ENCODE data around the gene KRIT1. TPM values are rescaled to one million over a fixed set of nuclear protein-coding genes. Genes with fewer than 3 reads are reported as not detected.
A peak's percentile ranks its signal among the peaks of the same experiment; 100 is the strongest.
"Not testable (repeated sequence)": the region's sequence is repeated elsewhere in the genome, so short reads cannot be mapped to it uniquely, and the experiment has no call there.

Gene KRIT1
- total RNA-seq, 4 donors from 2014 or later = 48.1 to 57.5 (median 52.4) TPM

DNA sequence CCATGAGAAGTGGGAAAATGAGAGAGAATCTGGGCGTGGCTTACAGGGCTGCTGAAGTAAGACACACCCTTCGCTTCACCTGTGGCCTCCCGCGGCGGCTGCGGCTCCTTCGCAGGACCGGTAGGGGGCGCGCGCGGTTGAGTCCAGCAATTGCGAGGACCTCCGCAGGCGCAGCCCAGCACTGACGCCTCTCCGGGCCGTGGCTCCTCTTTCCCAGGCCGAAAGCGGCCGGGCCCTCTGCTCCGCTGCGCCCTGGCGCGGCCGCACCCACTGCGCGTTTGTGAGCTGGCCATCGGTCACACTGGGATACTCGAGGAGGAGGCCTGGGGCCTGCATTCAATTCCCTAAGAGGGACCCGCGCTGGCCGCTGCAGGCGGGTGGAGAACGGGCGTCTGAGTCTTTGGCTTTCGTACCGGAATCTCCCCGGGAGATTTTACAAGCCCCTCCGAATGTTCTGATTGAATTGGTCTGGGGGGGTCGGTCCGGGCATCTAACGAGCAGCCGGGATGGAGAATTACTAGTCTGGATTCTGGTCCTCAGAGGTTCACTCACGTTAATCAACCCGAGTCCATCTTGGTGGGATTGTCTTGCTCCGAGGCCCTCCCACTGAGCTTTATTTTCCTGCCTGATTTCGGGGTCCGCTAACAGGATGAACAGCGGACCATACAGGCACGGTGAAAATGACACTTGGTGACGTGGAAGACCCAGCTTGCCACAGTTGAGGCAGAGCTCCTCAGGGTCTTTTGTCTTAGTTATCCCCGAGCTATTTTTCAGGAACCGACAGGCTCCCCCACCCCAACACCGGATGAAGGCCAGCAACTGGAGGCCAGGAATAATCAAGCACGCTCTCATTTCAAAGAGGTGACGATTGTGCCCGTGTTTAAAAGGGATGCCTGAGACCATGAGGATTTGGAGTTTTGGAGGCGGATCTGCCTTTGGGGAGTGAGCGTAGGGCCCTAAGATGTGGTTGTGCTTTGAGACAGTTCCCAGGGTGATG is 66.5 kb downstream of the KRIT1 start, which contains the start of gene LRRD1:
Gene LRRD1 (minus strand): TSS at position 215 of the 997 bp plus-strand sequence. CDS start 13,940 bp downstream, outside the sequence.
- intact Hi-C loops (cut with DNase I) = no loop called here
- Histone ChIP-seq H3K36me3 (no peaks in the 10 kb centered on the region), H3K4me3 (peak within 1 kb of the TSS; percentile 52 to 66 (median 63)), H3K9me3 (no peaks in the 10 kb centered on the region), H3K27ac (replicated peaks in 1 of 4) (peak within 1 kb of the TSS; percentile 76 to 82 (median 78)), H3K4me1 (peaks cover 8 to 14% (median 10%) of the 10 kb centered on the region in 4 donors), H3K27me3 (no peaks in the 10 kb centered on the region)
- DNase-seq (ENCODE audit: extremely low spot score) = peak; percentile 94
- 17% methylated on average over 35 of the region's 60 CpGs for WGBS
- TF ChIP-seq EP300 (IDR thresholded peaks at IDR 0.05) (no peak), POLR2AphosphoS5 (IDR thresholded peaks at IDR 0.05) (peak; percentile 50 to 68), POLR2A (IDR thresholded peaks at IDR 0.05; ENCODE audit: low read depth) (peak; percentile 8)
- TF ChIP-seq, protein P1, sequence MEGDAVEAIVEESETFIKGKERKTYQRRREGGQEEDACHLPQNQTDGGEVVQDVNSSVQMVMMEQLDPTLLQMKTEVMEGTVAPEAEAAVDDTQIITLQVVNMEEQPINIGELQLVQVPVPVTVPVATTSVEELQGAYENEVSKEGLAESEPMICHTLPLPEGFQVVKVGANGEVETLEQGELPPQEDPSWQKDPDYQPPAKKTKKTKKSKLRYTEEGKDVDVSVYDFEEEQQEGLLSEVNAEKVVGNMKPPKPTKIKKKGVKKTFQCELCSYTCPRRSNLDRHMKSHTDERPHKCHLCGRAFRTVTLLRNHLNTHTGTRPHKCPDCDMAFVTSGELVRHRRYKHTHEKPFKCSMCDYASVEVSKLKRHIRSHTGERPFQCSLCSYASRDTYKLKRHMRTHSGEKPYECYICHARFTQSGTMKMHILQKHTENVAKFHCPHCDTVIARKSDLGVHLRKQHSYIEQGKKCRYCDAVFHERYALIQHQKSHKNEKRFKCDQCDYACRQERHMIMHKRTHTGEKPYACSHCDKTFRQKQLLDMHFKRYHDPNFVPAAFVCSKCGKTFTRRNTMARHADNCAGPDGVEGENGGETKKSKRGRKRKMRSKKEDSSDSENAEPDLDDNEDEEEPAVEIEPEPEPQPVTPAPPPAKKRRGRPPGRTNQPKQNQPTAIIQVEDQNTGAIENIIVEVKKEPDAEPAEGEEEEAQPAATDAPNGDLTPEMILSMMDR (IDR thresholded peaks at IDR 0.05) = peak in 2 of 3 experiments; percentile 86 to 94

- H3K27ac ChIP-seq (replicated peaks in 1 of 4) = no peak overlapping the region
- TF ChIP-seq, protein P1 (IDR thresholded peaks at IDR 0.05) = no peak
- TF ChIP-seq POLR2A (IDR thresholded peaks at IDR 0.05; ENCODE audit: low read depth) (no peak), POLR2AphosphoS5 (IDR thresholded peaks at IDR 0.05) (no peak), EP300 (IDR thresholded peaks at IDR 0.05) (no peak)
- no peak overlapping the region for H3K4me3 ChIP-seq
- no peaks in the 10 kb centered on the region for H3K27me3 ChIP-seq
- intact Hi-C loops (cut with DNase I) = no loop called here
- no peak for DNase-seq (ENCODE audit: extremely low spot score)
- no peaks in the 10 kb centered on the region for H3K36me3 ChIP-seq
- no peaks in the 10 kb centered on the region for H3K9me3 ChIP-seq
- H3K4me1 ChIP-seq = peaks cover 8 to 14% (median 10%) of the 10 kb centered on the region in 4 donors
These were observed 68.4 kb downstream of the KRIT1 start for GRCh38 chr7:92177362-92177761.

DNA sequence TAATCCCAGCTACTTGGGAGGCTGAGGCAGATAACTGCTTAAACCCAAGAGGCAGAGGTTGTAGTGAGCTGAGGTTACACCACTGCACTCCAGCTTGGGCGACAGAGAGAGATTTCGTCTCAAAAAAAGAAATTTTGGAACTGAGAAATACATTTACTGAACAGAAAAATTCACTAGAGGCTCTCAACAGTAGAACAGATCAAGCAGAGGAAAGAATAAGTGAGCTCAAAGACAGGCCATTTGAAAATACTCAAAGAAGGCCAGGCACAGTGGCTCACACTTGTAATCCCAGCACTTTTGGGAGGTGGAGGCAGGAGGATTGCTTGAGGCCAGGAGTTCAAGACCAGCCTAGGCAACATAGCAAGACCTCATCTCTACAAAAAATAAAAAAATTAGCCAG is 76.2 kb downstream of the KRIT1 start:
- DNase-seq (ENCODE audit: extremely low spot score); H3K27me3 ChIP-seq; H3K36me3 ChIP-seq; H3K4me3 ChIP-seq; H3K27ac ChIP-seq (replicated peaks in 1 of 4); H3K9me3 ChIP-seq; H3K4me1 ChIP-seq; intact Hi-C loops (cut with DNase I): not testable (repeated sequence)
- 82% methylated on average over 2 of the region's 2 CpGs for WGBS

GRCh38 chr7:92161271-92161670 is 84.4 kb downstream of the KRIT1 start:
- DNase-seq (ENCODE audit: extremely low spot score) = no peak
- Histone ChIP-seq H3K27ac (replicated peaks in 1 of 4) (no peak overlapping the region), H3K9me3 (no peaks in the 10 kb centered on the region), H3K36me3 (no peaks in the 10 kb centered on the region), H3K27me3 (no peaks in the 10 kb centered on the region), H3K4me1 (no peaks in the 10 kb centered on the region), H3K4me3 (no peak overlapping the region)
- TF ChIP-seq, protein P1 (IDR thresholded peaks at IDR 0.05) = no peak
- TF ChIP-seq POLR2A (IDR thresholded peaks at IDR 0.05; ENCODE audit: low read depth) (no peak), EP300 (IDR thresholded peaks at IDR 0.05) (no peak), POLR2AphosphoS5 (IDR thresholded peaks at IDR 0.05) (no peak)
- intact Hi-C loops (cut with DNase I) = no loop called here
- WGBS = 88% methylated on average over 1 of the region's 1 CpG

Measured in esophagus muscularis mucosa (tissue), 4 donors.